Measurements from ENCODE around the gene ZGPAT.

ZGPAT gene

DNA sequence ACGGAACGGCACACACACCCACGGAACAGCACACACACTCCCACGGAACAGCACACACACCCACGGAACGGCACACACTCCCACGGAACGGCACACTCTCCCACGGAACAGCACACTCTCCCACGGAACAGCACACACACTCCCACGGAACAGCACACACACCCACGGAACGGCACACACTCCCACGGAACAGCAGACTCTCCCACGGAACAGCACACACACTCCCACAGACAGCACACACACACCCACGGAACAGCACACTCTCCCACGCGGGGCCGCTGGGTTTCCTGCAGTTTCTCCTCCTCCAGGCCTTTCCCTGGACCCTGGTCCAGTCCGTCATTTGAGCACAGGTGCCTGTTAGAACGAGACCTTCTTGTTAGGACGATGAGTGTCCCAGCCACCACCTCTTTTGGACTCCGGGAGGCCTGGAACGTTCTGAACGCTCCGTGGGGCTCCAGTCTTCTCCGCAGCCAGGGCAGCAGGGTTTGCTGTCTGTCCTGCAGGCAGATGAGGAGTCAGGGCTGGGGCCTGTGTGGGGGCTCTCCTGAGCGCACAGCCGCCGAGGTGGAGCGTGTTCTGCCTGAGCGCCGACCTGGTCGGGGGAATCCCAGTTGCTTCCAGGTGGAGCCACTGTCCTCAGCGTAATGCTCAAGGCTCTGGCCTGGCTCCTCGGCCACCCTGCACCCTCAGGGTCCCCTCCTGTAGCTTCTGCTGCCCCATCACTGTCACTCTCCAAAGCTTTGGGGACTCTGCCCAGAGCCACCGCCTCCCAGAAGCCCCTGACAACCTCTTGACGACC is 29.0 kb upstream of the ZGPAT start:
- no peak for DNase-seq

GRCh38 chr20:63679799-63680305 is 28.0 kb upstream of the ZGPAT start:
- DNase-seq, result no peak

GRCh38 chr20:63680427-63680826 is 27.4 kb upstream of the ZGPAT start:
- no peak for DNase-seq

DNA sequence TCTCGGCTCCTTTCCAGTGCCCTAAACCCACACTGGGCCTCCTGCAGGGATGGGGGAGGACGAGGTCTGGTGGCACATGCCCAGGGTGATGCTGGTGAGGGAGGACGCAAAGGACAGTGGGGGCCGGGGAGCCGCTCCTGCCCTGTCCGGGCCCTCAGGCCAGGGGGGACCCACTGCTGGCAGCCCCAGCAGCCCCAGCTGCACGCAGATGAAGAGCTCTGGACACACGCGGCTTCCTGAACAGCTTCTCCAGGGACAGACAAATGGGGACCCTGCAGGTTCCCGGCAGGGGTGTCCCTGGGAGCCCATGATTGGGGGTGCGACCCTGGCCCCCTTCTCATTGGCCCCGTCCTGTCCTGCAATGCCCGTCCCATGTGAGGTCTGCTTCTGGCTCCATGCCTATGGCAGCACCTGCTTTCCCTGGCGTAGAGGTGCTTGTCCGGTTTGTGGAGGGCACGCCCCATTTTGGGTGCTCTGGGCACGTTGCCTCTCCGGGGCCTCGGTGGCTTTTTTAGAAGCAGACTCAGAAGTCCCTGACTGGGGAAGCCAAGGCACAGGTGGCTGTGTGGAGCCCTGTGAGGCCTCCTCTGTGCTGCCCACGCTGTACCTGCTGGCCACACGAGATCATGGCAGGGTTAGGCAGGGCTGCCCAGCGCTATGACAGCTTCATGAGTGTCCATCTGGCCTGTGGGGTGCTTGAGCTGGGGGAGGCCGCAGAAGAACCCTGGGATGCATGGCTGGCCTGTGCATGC is 26.8 kb upstream of the ZGPAT start:
- DNase-seq, result no peak

GRCh38 chr20:63681609-63682142 is 26.2 kb upstream of the ZGPAT start:
- DNase-seq, result no peak

DNA sequence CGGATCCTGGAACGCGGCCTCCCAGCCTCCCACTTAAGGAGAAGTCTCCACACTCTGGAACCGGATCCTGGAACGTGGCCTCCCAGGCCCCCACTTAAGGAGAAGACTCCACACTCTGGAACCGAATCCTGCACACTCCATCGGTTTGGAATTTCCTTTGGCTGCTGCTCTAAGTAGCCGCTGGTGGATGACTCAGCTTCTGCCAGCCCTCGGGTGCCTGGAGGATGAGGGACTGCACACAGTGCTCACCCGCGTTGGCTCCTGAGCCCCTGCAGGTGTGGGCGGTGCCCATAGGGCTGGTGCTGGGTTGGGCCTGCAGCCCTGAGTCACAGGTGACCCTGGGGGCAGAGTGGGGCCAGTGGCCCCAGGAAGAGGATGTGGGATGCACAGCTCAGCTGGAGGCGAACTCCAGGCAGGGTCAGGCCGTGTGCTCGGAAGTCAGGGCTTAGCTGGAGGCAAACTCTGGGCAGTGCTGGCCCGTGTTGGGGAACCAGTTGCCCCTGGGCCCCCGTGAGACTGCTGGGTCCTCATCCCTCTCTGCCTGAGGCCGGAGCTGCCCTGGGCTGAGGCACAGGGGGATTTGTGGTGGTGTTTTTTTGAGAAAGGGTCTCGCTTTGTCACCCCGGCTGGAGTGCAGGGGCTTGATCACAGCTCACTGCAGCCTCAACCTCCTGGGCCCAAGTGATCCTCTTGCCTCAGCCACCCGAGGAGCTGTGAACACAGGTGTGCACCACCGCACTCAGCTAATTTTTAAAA is 25.3 kb upstream of the ZGPAT start:
- DNase-seq, result no peak

DNA sequence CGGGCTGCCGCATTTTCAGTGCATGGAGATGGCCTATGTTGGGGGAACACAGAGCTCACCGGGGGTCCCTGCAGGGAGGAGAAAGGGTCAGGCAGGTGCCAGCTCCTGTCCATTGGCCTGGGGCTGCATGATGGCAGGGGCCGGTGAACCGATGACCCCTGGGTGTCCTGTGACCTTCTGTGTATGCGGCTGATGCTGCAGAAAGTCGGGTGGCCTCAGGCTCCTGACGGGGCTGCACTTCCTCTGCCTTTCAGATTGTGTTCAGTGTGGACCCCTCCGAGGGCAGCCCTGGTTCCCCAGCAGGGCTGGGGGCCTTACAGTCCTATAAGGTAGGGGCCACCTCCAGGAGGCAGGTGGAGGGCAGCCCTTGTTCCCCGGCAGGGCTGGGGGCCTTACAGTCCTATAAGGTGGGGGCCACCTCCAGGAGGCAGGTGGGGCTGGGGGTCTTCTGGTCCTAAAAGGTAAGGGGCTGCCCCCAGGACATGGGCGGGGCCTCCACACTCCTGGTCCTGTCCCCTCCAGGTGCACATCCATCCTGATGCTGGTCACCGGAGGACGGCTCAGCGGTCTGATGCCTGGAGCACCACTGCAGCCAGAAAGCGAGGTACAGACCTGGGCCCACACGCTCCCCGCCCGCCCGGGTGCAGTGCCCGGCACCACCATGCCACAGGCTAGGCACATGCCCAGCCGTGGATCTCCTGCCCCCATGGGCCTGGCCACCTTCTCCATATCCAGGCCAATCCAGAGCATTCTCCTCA is 22.4 kb upstream of the ZGPAT start:
- DNase-seq, result no peak

- DNase-seq, result no peak
Measured at GRCh38 chr20:63686094-63686491, 21.7 kb upstream of the ZGPAT start.

DNA sequence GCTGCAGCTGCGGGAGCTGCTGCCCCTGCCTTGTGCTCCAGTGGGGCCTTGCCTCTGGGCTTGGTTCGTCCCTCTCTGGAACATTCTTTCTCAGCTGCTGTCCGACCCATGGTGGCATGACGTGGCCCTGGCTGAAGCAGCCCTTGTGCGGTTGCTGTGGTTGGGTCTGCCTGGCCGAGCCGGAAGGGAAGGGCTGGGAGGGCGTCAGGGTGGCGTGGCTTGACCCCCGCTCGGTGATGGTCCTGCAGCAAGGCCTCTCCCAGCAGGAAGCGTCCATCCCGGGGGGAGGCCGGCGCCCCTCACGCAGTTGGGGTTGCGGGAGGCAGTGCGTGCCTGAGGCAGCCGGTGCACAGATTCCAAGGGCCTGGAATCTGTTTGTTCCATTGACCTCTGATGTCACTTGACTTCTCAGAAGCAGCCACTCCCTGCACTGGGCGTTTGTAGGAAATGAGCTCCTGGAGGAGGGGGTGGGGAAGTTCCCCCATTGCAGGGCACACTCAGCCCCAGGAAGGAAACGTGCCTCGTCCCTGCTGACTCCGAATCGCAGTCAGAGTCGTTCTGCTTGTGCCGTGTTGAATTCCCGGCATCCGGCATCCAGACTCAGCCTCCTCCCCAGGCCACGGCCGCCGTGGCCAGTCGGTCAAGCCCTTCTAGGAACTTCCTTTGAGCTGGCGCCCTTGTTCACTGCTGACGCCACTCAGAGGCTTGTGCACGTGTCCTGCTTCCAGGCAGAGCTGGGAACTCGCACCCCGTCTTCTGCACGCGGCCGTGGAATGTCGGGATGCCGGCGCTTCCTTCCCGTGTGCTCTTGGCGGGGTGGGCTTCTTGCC is 21.1 kb upstream of the ZGPAT start:
- DNase-seq, result peak; percentile 60

DNA sequence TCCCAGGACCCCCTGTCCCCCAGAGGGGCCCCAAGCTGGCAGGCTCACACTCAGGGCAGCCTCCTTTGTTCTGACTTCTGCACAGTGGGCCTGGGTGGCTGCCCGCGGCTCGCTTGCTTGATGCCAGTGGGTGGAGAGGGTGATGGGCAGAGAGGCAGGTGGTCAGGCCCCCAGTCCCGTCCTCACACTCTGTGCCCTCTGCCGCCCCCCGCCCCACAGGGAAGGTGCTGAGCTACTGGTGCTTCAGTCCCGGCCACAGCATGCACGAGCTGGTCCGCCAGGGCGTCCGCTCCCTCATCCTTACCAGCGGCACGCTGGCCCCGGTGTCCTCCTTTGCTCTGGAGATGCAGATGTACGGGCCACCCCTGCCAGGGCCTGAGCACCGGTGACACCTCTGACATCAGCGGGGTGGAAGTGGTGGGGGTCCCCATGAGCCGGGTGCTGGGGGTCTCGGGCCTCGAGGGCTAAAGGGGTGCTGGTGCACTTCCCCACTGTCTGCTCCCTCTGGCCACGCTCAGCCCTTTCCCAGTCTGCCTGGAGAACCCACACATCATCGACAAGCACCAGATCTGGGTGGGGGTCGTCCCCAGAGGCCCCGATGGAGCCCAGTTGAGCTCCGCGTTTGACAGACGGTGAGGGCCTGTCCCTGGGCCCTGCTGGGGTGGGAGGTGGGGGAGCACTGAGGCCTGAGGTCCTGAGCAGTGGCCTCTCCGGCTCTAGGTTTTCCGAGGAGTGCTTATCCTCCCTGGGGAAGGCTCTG is 20.2 kb upstream of the ZGPAT start:
- no peak for DNase-seq

DNA sequence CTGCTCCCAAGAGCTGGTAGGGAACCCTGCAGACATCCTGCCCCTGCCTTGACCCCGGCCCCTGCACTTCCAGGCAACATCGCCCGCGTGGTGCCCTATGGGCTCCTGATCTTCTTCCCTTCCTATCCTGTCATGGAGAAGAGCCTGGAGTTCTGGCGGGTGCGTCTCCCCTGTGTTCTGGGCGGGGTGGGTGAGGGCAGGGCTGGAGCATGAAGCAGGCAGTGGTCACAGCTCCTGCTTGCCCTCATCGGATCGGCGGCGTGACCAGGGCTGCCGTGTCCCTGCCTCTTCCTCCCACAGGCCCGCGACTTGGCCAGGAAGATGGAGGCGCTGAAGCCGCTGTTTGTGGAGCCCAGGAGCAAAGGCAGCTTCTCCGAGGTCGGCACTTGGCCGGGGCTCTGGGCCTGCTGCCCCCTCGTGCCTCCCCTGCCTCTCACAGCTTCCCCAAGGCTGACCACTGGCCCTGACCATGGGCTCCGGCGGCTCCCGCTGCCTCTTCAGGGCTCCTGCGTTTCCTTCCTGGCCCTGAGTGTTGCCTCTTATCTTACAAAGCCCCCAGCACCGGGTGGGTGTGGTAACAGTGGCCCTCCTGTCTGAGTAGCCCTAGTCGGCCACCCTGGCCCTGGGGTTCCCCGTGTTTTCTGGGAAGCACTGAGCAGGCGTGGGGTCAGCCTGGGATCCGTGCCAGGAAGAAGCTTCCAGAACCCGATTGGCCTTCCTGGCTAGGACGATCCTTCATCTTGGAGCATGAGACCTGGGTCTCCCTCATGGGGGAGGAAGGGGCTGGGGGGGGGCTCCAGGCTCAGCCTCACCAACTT is 19.4 kb upstream of the ZGPAT start:
- DNase-seq, result no peak

DNA sequence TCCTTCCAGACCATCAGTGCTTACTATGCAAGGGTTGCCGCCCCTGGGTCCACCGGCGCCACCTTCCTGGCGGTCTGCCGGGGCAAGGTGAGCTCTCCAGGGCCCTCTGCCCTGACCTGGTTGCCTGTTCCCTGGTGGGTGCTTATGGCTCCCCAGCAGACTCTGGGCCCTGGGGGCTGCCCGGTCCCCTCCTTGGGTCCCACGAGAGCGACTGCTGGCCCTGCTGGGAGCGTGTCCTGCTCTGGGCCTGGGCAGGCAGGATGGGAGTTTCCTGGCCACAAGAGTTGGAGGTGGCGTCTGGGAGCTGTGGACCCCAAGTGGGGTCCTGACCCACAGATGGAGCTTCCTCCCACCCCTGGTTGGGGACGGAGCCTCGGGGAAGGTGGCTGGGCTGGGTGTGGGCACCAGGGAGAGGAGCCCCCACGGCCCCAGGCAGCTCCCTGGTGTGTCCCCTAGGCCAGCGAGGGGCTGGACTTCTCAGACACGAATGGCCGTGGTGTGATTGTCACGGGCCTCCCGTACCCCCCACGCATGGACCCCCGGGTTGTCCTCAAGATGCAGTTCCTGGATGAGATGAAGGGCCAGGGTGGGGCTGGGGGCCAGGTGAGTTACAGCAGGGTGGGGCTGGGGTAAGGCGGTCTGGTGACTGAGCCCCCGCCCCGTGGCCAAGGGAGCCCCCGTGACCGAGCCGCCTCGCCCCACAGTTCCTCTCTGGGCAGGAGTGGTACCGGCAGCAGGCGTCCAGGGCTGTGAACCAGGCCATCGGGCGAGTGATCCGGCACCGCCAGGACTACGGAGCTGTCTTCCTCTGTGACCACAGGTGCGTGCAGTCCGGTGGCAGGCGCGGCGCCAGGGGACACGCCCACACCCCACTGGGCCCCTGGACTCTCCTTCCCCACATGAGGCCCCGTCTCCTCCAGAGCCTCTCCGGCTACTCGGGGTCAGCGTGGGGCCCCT is 18.5 kb upstream of the ZGPAT start:
- no peak for DNase-seq

- DNase-seq, result no peak
Measured at GRCh38 chr20:63690003-63690897, 17.6 kb upstream of the ZGPAT start.

DNA sequence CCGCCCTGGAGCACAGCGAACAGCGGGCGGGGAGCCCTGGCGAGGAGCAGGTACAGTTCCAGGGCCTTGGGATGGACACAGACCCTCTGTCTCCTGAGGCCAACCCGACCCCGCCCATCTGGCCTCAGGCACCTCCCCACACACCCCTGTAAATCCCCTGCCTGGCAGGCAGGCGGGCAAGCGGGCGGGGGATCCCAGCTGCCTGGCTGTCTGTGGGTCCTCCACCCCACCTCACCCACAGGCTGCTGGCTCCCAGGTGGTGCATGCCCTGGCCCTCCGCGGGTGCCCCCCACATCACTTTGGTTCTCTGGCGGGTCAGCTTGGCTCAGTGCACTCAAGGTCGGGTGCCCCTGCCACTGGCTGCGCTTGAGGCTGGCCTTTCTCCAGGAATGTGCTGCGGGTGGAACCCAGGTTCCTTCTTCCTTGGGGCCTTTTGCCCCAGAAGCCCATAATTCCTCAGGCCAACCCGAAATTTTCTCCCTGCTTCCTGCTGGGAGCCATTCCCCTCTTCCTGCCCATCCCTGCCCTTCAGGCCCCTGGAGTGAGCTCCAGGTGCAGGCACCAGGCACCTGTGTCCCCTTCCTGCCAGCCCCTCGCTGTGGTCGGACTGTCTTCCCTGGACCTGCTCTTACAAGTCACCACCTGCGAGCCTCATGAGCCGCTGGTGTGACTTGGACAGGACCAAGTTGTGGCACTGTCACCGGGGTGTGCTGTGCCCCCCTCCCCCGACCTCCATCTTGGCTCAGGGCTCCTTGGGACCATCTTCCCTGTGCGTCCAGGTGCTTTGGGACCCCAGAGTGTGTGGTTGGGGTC is 16.7 kb upstream of the ZGPAT start:
- DNase-seq, result no peak

GRCh38 chr20:63691711-63692435 is 16.0 kb upstream of the ZGPAT start:
- no peak for DNase-seq

Measured in activated naive CD4-positive, alpha-beta T cell treated with Interleukin-2 at 50 U/mL for 16 hours (primary cell).